Stimulated activated naive CD8-positive, alpha-beta T cell treated with anti-CD3 and anti-CD28 coated beads, Interleukin-15, Interleukin-2, amounts not matched to agents 100 U/mL and 50 U/mL, for 24 hours (primary cell): ENCODE measurements around the gene HS3ST4.

Experiments used
- ATAC-seq: fragments of 150-1000 bp; cut with Tn5 transposase; one replicate; pipeline ENCODE4 v1.10.0; 2021
- DNase-seq: peaks from one replicate; pipeline ENCODE4 v3.0.0; 2021

The HS3ST4 gene

GRCh38 chr16:25828510-25828909 lies 136.8 kb downstream of the HS3ST4 start:
- ATAC-seq (no peak), DNase-seq (no peak)

- ATAC-seq = no peak
- DNase-seq = no peak
These were observed 140.5 kb downstream of the HS3ST4 start for GRCh38 chr16:25832291-25832690.

- ATAC-seq = no peak
- DNase-seq = no peak
These were observed 142.3 kb downstream of the HS3ST4 start for GRCh38 chr16:25834101-25834500.

GRCh38 chr16:25835126-25835525 lies 143.4 kb downstream of the HS3ST4 start:
- DNase-seq (no peak), ATAC-seq (no peak)

- ATAC-seq = no peak
- peak; percentile 6 for DNase-seq
These were observed 147.0 kb downstream of the HS3ST4 start for GRCh38 chr16:25838724-25839186.

- no peak for ATAC-seq
- no peak for DNase-seq
These were observed 150.0 kb downstream of the HS3ST4 start for GRCh38 chr16:25841761-25842160.

GRCh38 chr16:25845901-25846300 lies 154.1 kb downstream of the HS3ST4 start:
- DNase-seq = no peak

GRCh38 chr16:25854141-25854540 lies 162.4 kb downstream of the HS3ST4 start:
- no peak for ATAC-seq
- no peak for DNase-seq

More at GRCh38 chr16:25845901-25846300, 154.1 kb downstream of the HS3ST4 start:
- ATAC-seq = no peak

GRCh38 chr16:25855063-25855462 lies 163.3 kb downstream of the HS3ST4 start:
- no peak for ATAC-seq
- DNase-seq = no peak

- ATAC-seq = no peak
These were observed 164.1 kb downstream of the HS3ST4 start for GRCh38 chr16:25855818-25856217.

GRCh38 chr16:25859645-25860044 lies 167.9 kb downstream of the HS3ST4 start:
- no peak for ATAC-seq
- no peak for DNase-seq

More at GRCh38 chr16:25855818-25856217, 164.1 kb downstream of the HS3ST4 start:
- no peak for DNase-seq

GRCh38 chr16:25867041-25867440 lies 175.3 kb downstream of the HS3ST4 start:
- ATAC-seq (no peak), DNase-seq (no peak)

GRCh38 chr16:25868106-25868505 lies 176.3 kb downstream of the HS3ST4 start:
- DNase-seq (no peak), ATAC-seq (no peak)

- ATAC-seq = no peak
- DNase-seq = no peak
These were observed 177.1 kb downstream of the HS3ST4 start for GRCh38 chr16:25868706-25869370.

- ATAC-seq (no peak), DNase-seq (no peak)
These were observed 180.8 kb downstream of the HS3ST4 start for GRCh38 chr16:25872369-25873070.

- DNase-seq (no peak), ATAC-seq (no peak)
These were observed 182.4 kb downstream of the HS3ST4 start for GRCh38 chr16:25874196-25874595.

- no peak for ATAC-seq
- DNase-seq = no peak
These were observed 184.3 kb downstream of the HS3ST4 start for GRCh38 chr16:25875956-25876598.

GRCh38 chr16:25877103-25877502 lies 185.3 kb downstream of the HS3ST4 start:
- ATAC-seq = no peak
- DNase-seq = no peak

- DNase-seq = no peak
- no peak for ATAC-seq
These were observed 194.8 kb downstream of the HS3ST4 start for GRCh38 chr16:25886598-25886997.

GRCh38 chr16:25888868-25889267 lies 197.1 kb downstream of the HS3ST4 start:
- no peak for ATAC-seq

GRCh38 chr16:25893332-25893731 lies 201.6 kb downstream of the HS3ST4 start:
- DNase-seq = no peak
- no peak for ATAC-seq

More at GRCh38 chr16:25888868-25889267, 197.1 kb downstream of the HS3ST4 start:
- DNase-seq = no peak

GRCh38 chr16:25894093-25894492 lies 202.3 kb downstream of the HS3ST4 start:
- ATAC-seq = no peak
- no peak for DNase-seq

- DNase-seq (no peak), ATAC-seq (no peak)
These were observed 203.6 kb downstream of the HS3ST4 start for GRCh38 chr16:25895380-25895779.
